Endothelial cell of umbilical vein (primary cell): ENCODE data around the gene DNAI1. TPM values are rescaled to one million over a fixed set of nuclear protein-coding genes. Genes with fewer than 3 reads are reported as not detected.

Experiments used
- BruUV-seq: library from RNA; stranded (reverse); fragments of 400-500 nt; replicated peaks from 2 replicates; lab custom pipeline; 2021; lab: Mats Ljungman, UMichigan
- CTCF ChIA-PET: fragments of 300-600, 350-600 bp; sonication (Branson Sonifier 250); formaldehyde crosslinking; loops from one replicate; lab custom pipeline; 2021; ENCODE audit warnings: antibody characterized with exemption, inconsistent platforms; lab: Charles Lee
- POLR2A ChIA-PET: fragments of 300-600, 350-600 bp; sonication (Branson Sonifier 250); formaldehyde crosslinking; loops from one replicate; lab custom pipeline; 2021; ENCODE audit warnings: antibody characterized with exemption, inconsistent platforms; lab: Charles Lee
- DNase-seq: peaks from one replicate; pipeline ENCODE4 v3.0.0-alpha.2; 2011; ENCODE audit warnings: low read depth, low spot score
- FAIRE-seq: peaks from 2 replicates; lab custom pipeline; 2011; peaks lifted over from hg19 to GRCh38; lab: Jason Lieb, UNC
- H2AFZ ChIP-seq: 2 replicates; pipeline ENCODE4 v1.6.0; 2012; ENCODE audit warnings: low read depth, low read length, control low read depth, inconsistent platforms
- H3K27ac ChIP-seq: 2 replicates; pipeline ENCODE4 v1.5.1; 2011; ENCODE audit warnings: low read depth, mild to moderate bottlenecking, control low read depth, low read length, moderate library complexity; ENCODE audit not compliant: insufficient read depth
- H3K27me3 ChIP-seq, 2 experiments: 2 replicates each; pipeline versions ENCODE4 v1.6.0 to v1.6.1; 2011; ENCODE audit warnings: low read length in 2 of 2, mixed read lengths in 1 of 2; ENCODE audit not compliant: control insufficient read depth in 2 of 2, insufficient read depth in 2 of 2
- H3K36me3 ChIP-seq, 2 experiments: 2 replicates in 1 of 2; 3 replicates in 1 of 2; pipeline ENCODE4 v1.5.1; 2011; ENCODE audit warnings: low read length in 2 of 2, mild to moderate bottlenecking in 1 of 2, moderate library complexity in 1 of 2; ENCODE audit not compliant: control insufficient read depth in 2 of 2, insufficient read depth in 2 of 2; ENCODE audit errors: extremely low read depth in 1 of 2
- H3K4me1 ChIP-seq: 3 replicates; pipeline ENCODE4 v1.5.1; 2011; ENCODE audit warnings: mild to moderate bottlenecking, low read length; ENCODE audit not compliant: control insufficient read depth, insufficient read depth; ENCODE audit errors: extremely low read depth
- H3K4me2 ChIP-seq: 2 replicates; pipeline ENCODE4 v1.6.1; 2011; ENCODE audit warnings: low read length, control low read depth, mixed read lengths; ENCODE audit not compliant: insufficient read depth
- H3K4me3 ChIP-seq, 3 experiments: fragments of 200-600 bp in 1 of 3; sonication (generic), shearing (Covaris generic) in 1 of 3; replicated peaks in 1 of 3; 2 replicates each; pipeline ENCODE4 v1.5.1; 2011 to 2016; ENCODE audit warnings: control low read depth in 3 of 3, low read length in 3 of 3, mild to moderate bottlenecking in 2 of 3, inconsistent platforms in 1 of 3, low read depth in 1 of 3, moderate library complexity in 1 of 3; ENCODE audit not compliant: insufficient read depth in 1 of 3
- H3K79me2 ChIP-seq: 2 replicates; pipeline ENCODE4 v1.6.0; 2012; ENCODE audit warnings: low read length, inconsistent platforms; ENCODE audit not compliant: control insufficient read depth, insufficient read depth
- H3K9ac ChIP-seq: replicated peaks from 2 replicates; pipeline ENCODE3; 2011; ENCODE audit warnings: low read length, control low read depth; ENCODE audit not compliant: insufficient read depth; ENCODE audit errors: extremely low read depth
- H3K9me1 ChIP-seq: replicated peaks from 3 replicates; pipeline ENCODE4 v1.6.0; 2011; ENCODE audit warnings: mild to moderate bottlenecking, low read length; ENCODE audit not compliant: control insufficient read depth, insufficient read depth; ENCODE audit errors: extremely low read depth
- H3K9me3 ChIP-seq: replicated peaks from 2 replicates; pipeline ENCODE4 v1.5.1; 2012; ENCODE audit warnings: low read length, inconsistent platforms; ENCODE audit not compliant: control insufficient read depth, insufficient read depth
- H4K20me1 ChIP-seq: replicated peaks from 2 replicates; pipeline ENCODE3; 2011; ENCODE audit warnings: mild to moderate bottlenecking, low read length; ENCODE audit not compliant: control insufficient read depth, insufficient read depth; ENCODE audit errors: extremely low read depth
- EZH2 ChIP-seq: IDR thresholded peaks from 2 replicates; pipeline ENCODE4 v1.6.1; 2012; ENCODE audit warnings: borderline replicate concordance, low read depth, mild to moderate bottlenecking, moderate library complexity, low read length, inconsistent platforms; ENCODE audit not compliant: severe bottlenecking
- FOS ChIP-seq: IDR thresholded peaks from 2 replicates; pipeline ENCODE4 v1.6.1; 2011; ENCODE audit warnings: mild to moderate bottlenecking, low read length, moderate library complexity, borderline replicate concordance; ENCODE audit not compliant: insufficient read depth
- GATA2 ChIP-seq: IDR thresholded peaks from 2 replicates; pipeline ENCODE4 v1.7.0; 2011; ENCODE audit warnings: low read depth, mild to moderate bottlenecking, moderate library complexity, mixed read lengths, low read length; ENCODE audit not compliant: insufficient read length, insufficient read depth
- JUN ChIP-seq: IDR thresholded peaks from 2 replicates; pipeline ENCODE4 v1.6.1; 2011; ENCODE audit warnings: borderline replicate concordance, low read depth; ENCODE audit not compliant: insufficient read length, insufficient read depth
- MYC ChIP-seq: IDR thresholded peaks from one replicate; pipeline ENCODE4 v1.6.1; 2011; ENCODE audit warnings: mild to moderate bottlenecking, low read depth, low read length
- POLR2A ChIP-seq: IDR thresholded peaks from 2 replicates; pipeline ENCODE4 v1.6.1; 2012; ENCODE audit warnings: low read depth, mild to moderate bottlenecking, control low read depth, low read length
- POLR2AphosphoS5 ChIP-seq: IDR thresholded peaks from 2 replicates; pipeline ENCODE4 v1.6.1; 2012; ENCODE audit warnings: low read depth, mild to moderate bottlenecking, control low read depth, low read length, moderate library complexity; ENCODE audit not compliant: insufficient read depth
- dilution Hi-C: fragments of 300-500 bp; cut with MboI; formaldehyde crosslinking; loops from one replicate; pipeline ENCODE4 v1.15.0; 2019; ENCODE audit warnings: low sequenced_read_pairs; ENCODE audit not compliant: extremely low pct_ligation_motif_present
- intact Hi-C: fragments of 100-400 bp; cut with micrococcal nuclease; formaldehyde crosslinking; loops from one replicate; pipeline ENCODE4 v1.10.0; 2022
- polyA plus RNA-seq, 4 experiments: library from polyadenylated mRNA; depleted of rRNA in 3 of 4; stranded (reverse) in 3 of 4; unstranded in 1 of 4; fragments of >200 nt; gene quantifications; 2 replicates each; pipeline versions ENCODE4 v1.2.1 to v1.2.3, GENCODE V29; 2011 to 2012; ENCODE audit warnings: missing spikeins in 1 of 4
- total RNA-seq: library from RNA; stranded (reverse); gene quantifications from 2 replicates; pipeline ENCODE4 v1.2.3, GENCODE V29; 2021
- TF ChIP-seq, protein P1 (sequence below): IDR thresholded peaks from 2 replicates; pipeline ENCODE4 v1.6.1; 2011; ENCODE audit not compliant: insufficient read depth, insufficient read length
- TF ChIP-seq, protein P2 (sequence below), 2 donors: IDR thresholded peaks; 1 replicate in 1 of 2; 2 replicates in 1 of 2; pipeline ENCODE4 v1.5.1; 2011; ENCODE audit warnings: low read length in 2 of 2, mild to moderate bottlenecking in 2 of 2, moderate library complexity in 2 of 2, control low read depth in 1 of 2, inconsistent platforms in 1 of 2, low read depth in 1 of 2; ENCODE audit not compliant: insufficient read depth in 1 of 2; ENCODE audit errors: extremely low read depth in 1 of 2

Gene DNAI1
- total and polyA plus RNA-seq, 2 donors (not counting 3 experiments of a cell fraction or from before 2014, with no cell fraction given): not detected

DNA sequence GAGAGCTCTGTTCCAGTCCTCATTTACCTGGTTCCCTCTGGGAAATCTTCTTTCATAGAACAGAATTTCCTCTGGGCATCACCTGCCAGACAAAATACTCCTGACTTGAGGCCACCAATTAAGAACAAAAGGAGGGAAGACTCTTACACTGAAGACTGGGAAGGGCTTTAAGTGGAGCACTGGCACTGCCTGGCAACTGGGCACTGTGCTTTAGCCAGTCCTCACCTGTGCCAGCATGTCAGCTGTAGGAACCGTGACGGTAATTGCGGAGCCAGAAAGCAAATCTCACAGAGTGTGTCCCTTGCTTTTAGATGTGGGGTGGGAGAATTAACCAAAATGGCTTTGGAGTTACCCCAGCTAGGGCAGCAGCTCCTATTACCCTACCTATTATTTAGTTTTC lies 40.9 kb upstream of the DNAI1 start:
- H3K36me3 ChIP-seq: no peaks in the 10 kb centered on the region
- dilution Hi-C loops (loop anchor here (25.0 kb wide), 1 partner anchor 95 kb away; the partner anchor contains the start of gene ENHO), intact Hi-C loops (no loop called here)
- H3K27ac ChIP-seq: no peak overlapping the region
- BruUV-seq: no TSS peak
- no peaks in the 10 kb centered on the region for H3K9me1 ChIP-seq
- ChIA-PET CTCF (interaction anchor here (0.6 to 2.2 kb wide), 3 partner anchors 14 to 173 kb away, joined by 3 to 16 read pairs (median 5); no protein-coding TSS in a partner anchor), POLR2A (no interaction called here)
- no peak for TF ChIP-seq POLR2AphosphoS5
- TF ChIP-seq POLR2A: no peak
- TF ChIP-seq FOS: no peak
- TF ChIP-seq, protein P1, sequence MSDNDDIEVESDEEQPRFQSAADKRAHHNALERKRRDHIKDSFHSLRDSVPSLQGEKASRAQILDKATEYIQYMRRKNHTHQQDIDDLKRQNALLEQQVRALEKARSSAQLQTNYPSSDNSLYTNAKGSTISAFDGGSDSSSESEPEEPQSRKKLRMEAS: no peak
- TF ChIP-seq MYC: no peak
- TF ChIP-seq EZH2: no peak
- TF ChIP-seq, protein P2, sequence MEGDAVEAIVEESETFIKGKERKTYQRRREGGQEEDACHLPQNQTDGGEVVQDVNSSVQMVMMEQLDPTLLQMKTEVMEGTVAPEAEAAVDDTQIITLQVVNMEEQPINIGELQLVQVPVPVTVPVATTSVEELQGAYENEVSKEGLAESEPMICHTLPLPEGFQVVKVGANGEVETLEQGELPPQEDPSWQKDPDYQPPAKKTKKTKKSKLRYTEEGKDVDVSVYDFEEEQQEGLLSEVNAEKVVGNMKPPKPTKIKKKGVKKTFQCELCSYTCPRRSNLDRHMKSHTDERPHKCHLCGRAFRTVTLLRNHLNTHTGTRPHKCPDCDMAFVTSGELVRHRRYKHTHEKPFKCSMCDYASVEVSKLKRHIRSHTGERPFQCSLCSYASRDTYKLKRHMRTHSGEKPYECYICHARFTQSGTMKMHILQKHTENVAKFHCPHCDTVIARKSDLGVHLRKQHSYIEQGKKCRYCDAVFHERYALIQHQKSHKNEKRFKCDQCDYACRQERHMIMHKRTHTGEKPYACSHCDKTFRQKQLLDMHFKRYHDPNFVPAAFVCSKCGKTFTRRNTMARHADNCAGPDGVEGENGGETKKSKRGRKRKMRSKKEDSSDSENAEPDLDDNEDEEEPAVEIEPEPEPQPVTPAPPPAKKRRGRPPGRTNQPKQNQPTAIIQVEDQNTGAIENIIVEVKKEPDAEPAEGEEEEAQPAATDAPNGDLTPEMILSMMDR (IDR thresholded peaks at IDR 0.05; ENCODE audit: extremely low read depth in 1 of 2, insufficient read depth in 1 of 2, low read depth in 1 of 2, low read length in 2 of 2): no peak
- no peak for TF ChIP-seq JUN
- no peak for TF ChIP-seq GATA2
- no peaks in the 10 kb centered on the region for H3K27me3 ChIP-seq
- no peak overlapping the region for H3K4me2 ChIP-seq
- H4K20me1 ChIP-seq: no peaks in the 10 kb centered on the region
- peaks cover 11% of the 10 kb centered on the region for H3K4me1 ChIP-seq
- FAIRE-seq (no peak), DNase-seq (no peak)
- no peaks in the 10 kb centered on the region for H3K79me2 ChIP-seq
- H3K9ac ChIP-seq: no peak overlapping the region
- H3K4me3 ChIP-seq: no peak overlapping the region
- no peaks in the 10 kb centered on the region for H3K9me3 ChIP-seq
- H2AFZ ChIP-seq: no peak overlapping the region
